Measurements from ENCODE around the gene SLC2A9.

Gene SLC2A9

GRCh38 chr4:9979101-9979701 lies 42.1 kb downstream of the SLC2A9 start:
- Mint-ChIP-seq H3K4me1 (ENCODE audit: low read depth) (no peaks in the 10 kb centered on the region), H3K9me3 (ENCODE audit: low read depth) (peaks cover 5% of the 10 kb centered on the region), H3K27me3 (no peaks in the 10 kb centered on the region), H3K36me3 (peaks cover 17% of the 10 kb centered on the region), H3K4me3 (no peak overlapping the region), H3K27ac (no peak overlapping the region)

GRCh38 chr4:9977518-9978031 lies 43.7 kb downstream of the SLC2A9 start:
- no peak overlapping the region for H3K4me3 Mint-ChIP-seq
- H3K4me1 Mint-ChIP-seq (ENCODE audit: low read depth): no peaks in the 10 kb centered on the region
- H3K9me3 Mint-ChIP-seq (ENCODE audit: low read depth): peaks cover 9% of the 10 kb centered on the region
- peaks cover 24% of the 10 kb centered on the region for H3K36me3 Mint-ChIP-seq
- no peaks in the 10 kb centered on the region for H3K27me3 Mint-ChIP-seq
- H3K27ac Mint-ChIP-seq: no peak overlapping the region

GRCh38 chr4:9976781-9977180 lies 44.5 kb downstream of the SLC2A9 start:
- Mint-ChIP-seq H3K9me3 (ENCODE audit: low read depth) (peaks cover 9% of the 10 kb centered on the region), H3K4me3 (no peak overlapping the region), H3K4me1 (ENCODE audit: low read depth) (no peaks in the 10 kb centered on the region), H3K27me3 (no peaks in the 10 kb centered on the region), H3K36me3 (peaks cover 21% of the 10 kb centered on the region), H3K27ac (no peak overlapping the region)

DNA sequence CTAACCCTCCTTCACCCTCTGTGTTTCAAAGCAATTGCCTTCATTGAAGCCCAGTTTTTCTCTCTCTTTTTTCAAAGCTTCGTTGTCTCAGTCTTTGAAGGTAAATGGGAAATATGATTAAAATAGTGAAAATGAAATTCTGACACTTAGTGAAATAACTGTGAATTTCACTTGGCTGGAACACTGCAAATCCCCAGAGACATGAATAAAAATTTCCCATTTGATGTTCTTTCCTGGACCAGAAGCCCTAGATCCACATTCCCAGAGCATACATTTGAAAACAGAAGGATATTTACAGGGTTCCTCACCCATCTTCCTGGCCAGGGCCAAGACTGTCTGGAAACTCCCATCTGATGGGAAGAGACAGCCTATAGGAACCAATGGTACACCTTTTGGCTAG lies 45.0 kb downstream of the SLC2A9 start:
- Mint-ChIP-seq H3K27me3 (no peaks in the 10 kb centered on the region), H3K9me3 (ENCODE audit: low read depth) (peaks cover 9% of the 10 kb centered on the region), H3K27ac (no peak overlapping the region), H3K4me1 (ENCODE audit: low read depth) (no peaks in the 10 kb centered on the region), H3K4me3 (no peak overlapping the region), H3K36me3 (peaks cover 21% of the 10 kb centered on the region)

DNA sequence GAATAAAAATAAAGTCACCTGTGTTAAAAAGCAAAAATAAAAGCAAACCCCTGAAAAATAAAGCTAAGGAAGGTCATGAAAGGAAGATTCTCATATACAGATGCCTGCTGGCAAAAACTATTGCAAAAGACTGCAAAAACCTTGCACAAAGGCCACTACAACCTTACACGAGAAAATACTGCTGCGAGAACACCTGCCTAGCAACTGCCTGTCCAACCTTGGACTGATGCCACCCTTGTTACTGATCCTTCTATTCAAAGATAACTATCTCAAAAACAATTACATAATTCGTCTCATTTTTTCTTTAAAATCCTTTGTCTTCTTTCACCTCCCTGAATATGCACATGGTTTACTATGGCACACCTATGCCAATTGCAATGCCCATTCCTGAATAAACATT lies 49.6 kb downstream of the SLC2A9 start:
- Mint-ChIP-seq H3K9me3 (ENCODE audit: low read depth) (peaks cover 4% of the 10 kb centered on the region), H3K4me1 (ENCODE audit: low read depth) (no peaks in the 10 kb centered on the region), H3K27me3 (no peaks in the 10 kb centered on the region), H3K36me3 (peaks cover 15% of the 10 kb centered on the region), H3K4me3 (no peak overlapping the region), H3K27ac (no peak overlapping the region)

GRCh38 chr4:9970399-9971011 lies 50.8 kb downstream of the SLC2A9 start:
- H3K9me3 Mint-ChIP-seq (ENCODE audit: low read depth): peaks cover 4% of the 10 kb centered on the region
- H3K4me3 Mint-ChIP-seq: no peak overlapping the region
- no peak overlapping the region for H3K27ac Mint-ChIP-seq
- H3K4me1 Mint-ChIP-seq (ENCODE audit: low read depth): no peaks in the 10 kb centered on the region
- no peaks in the 10 kb centered on the region for H3K27me3 Mint-ChIP-seq
- peaks cover 15% of the 10 kb centered on the region for H3K36me3 Mint-ChIP-seq

DNA sequence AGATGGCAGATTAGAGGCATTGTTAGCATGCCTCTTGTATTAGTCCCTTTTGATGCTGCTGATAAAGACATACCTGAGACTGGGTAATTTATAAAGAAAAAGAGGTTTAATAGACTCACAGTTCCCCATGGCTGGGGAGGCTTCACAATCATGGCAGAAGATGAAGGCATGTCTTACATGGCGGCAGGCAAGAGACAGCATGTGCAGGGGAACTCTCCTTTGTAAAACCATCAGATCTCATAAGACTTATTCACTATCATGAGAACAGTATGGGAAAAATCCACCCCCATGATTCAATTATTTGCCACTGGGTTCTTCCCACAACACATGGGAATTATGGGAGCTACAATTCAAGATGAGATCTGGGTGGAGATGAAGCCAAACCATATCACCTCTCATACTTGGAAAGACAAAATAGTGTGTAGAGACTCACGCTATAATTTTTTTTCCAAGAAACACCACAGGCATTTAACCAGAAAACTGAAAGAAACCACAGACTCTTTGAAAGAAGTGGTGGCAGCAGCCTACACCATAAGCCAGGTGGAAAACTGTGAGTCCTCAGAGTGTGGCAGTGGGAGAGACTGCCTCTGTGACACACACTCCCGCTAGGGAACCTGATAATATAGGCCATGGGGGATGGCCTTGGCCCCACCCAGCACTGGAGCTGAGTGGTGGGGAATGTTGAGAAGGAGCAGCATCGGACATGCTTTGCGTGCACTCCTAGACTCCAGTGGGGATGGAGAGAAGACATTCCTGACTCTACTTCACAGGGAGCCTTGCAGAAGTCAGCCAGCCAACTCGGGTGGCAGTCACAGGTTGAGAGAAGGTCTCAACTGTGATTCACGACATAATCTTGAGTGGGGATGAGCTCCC lies 51.5 kb downstream of the SLC2A9 start:
- no peak overlapping the region for H3K27ac Mint-ChIP-seq

DNA sequence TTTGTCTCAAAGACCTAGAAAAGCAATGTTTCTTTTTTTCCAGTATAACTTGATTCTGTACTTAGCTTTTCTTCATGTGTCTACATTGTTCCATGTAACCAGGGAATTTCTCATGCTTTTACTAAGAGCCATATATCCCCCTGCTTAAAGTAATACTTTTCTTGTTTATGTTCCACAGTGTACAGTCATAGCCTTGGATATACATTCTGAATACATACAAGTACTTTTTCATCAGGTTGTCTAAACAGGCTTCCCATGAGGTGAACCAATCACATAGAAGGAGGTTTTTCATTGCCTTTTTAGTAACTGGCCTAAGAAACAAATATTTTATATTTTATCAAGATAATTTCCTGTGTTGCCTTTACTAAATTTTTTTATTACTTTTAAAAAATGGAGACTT lies 52.8 kb downstream of the SLC2A9 start:
- Mint-ChIP-seq H3K36me3 (peaks cover 13% of the 10 kb centered on the region), H3K9me3 (ENCODE audit: low read depth) (peaks cover 4% of the 10 kb centered on the region), H3K27ac (no peak overlapping the region), H3K27me3 (no peaks in the 10 kb centered on the region), H3K4me3 (no peak overlapping the region), H3K4me1 (ENCODE audit: low read depth) (no peaks in the 10 kb centered on the region)

More for the DNA sequence above, 51.5 kb downstream of the SLC2A9 start:
- Mint-ChIP-seq H3K36me3 (peaks cover 13% of the 10 kb centered on the region), H3K9me3 (ENCODE audit: low read depth) (peaks cover 4% of the 10 kb centered on the region), H3K4me1 (ENCODE audit: low read depth) (no peaks in the 10 kb centered on the region), H3K27me3 (no peaks in the 10 kb centered on the region), H3K4me3 (no peak overlapping the region)

GRCh38 chr4:9964879-9965278 lies 56.4 kb downstream of the SLC2A9 start:
- no peaks in the 10 kb centered on the region for H3K4me1 Mint-ChIP-seq (ENCODE audit: low read depth)
- H3K4me3 Mint-ChIP-seq: no peak overlapping the region
- peaks cover 7% of the 10 kb centered on the region for H3K36me3 Mint-ChIP-seq
- no peaks in the 10 kb centered on the region for H3K27me3 Mint-ChIP-seq
- H3K9me3 Mint-ChIP-seq (ENCODE audit: low read depth): peaks cover 7% of the 10 kb centered on the region
- no peak overlapping the region for H3K27ac Mint-ChIP-seq

- Mint-ChIP-seq H3K4me3 (no peak overlapping the region), H3K27me3 (no peaks in the 10 kb centered on the region), H3K27ac (no peak overlapping the region), H3K36me3 (peaks cover 3% of the 10 kb centered on the region), H3K9me3 (ENCODE audit: low read depth) (peaks cover 7% of the 10 kb centered on the region), H3K4me1 (ENCODE audit: low read depth) (no peaks in the 10 kb centered on the region)
Observed at GRCh38 chr4:9963328-9963727, 58.0 kb downstream of the SLC2A9 start.

DNA sequence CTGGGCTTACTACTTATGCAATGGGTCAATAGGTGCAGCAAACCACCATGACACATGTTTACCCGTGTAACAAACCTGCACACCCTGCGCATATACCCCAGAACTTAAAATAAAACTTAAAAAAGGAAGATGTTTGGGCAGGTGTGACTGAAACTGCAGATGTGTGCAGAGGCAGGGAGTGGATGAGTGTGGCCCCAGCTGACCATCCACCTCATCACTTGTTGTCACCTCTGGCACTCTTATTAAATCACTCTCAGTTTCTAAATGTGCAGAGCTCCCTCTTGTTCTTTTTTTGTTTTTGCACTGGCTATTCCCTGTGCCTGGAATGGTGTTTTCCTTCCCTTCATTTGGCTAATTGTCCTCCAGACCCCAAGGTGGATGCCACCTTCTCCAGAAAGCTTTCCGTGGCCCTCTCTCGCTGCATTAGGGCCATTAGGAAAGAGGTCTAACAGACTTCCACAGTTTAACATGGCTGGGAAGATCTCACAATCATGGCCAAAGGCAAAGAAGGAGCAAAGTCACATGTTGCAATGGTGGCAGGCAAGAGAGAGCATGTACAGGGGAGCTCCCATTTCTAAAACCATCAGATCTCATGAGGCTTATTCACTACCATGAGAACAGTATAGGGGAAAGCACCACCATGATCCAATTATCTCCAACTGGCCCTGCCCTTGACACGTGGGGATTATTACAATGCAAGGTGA lies 58.5 kb downstream of the SLC2A9 start:
- H3K36me3 Mint-ChIP-seq: peaks cover 7% of the 10 kb centered on the region

DNA sequence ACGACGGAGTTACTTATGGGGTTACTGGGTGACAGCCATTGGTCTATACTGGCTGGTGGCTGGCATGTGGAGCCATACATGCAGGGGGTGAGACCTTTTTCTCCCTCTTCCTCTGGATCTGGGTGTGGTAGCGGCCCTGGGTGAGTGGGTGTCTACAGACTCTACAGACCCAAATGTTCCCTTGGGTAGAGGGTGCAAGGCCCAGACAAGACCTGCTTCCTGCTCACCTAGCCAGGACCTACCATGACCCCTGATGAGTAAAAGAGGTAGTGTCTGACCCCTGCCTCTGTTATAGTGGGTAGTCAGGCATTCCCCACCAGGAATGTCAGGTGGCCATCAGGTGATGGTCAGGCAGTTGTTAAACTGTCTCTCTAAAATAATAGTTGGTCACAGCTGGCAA lies 66.8 kb downstream of the SLC2A9 start:
- Mint-ChIP-seq H3K4me1 (ENCODE audit: low read depth) (no peaks in the 10 kb centered on the region), H3K27me3 (no peaks in the 10 kb centered on the region), H3K36me3 (peaks cover 6% of the 10 kb centered on the region), H3K4me3 (no peak overlapping the region), H3K9me3 (ENCODE audit: low read depth) (no peaks in the 10 kb centered on the region), H3K27ac (no peak overlapping the region)

More for the DNA sequence above, 58.5 kb downstream of the SLC2A9 start:
- H3K4me1 Mint-ChIP-seq (ENCODE audit: low read depth): no peaks in the 10 kb centered on the region
- no peak overlapping the region for H3K4me3 Mint-ChIP-seq
- H3K9me3 Mint-ChIP-seq (ENCODE audit: low read depth): peaks cover 7% of the 10 kb centered on the region
- H3K27me3 Mint-ChIP-seq: no peaks in the 10 kb centered on the region
- H3K27ac Mint-ChIP-seq: no peak overlapping the region

- no peaks in the 10 kb centered on the region for H3K9me3 Mint-ChIP-seq (ENCODE audit: low read depth)
- H3K27me3 Mint-ChIP-seq: no peaks in the 10 kb centered on the region
- no peaks in the 10 kb centered on the region for H3K4me1 Mint-ChIP-seq (ENCODE audit: low read depth)
- no peak overlapping the region for H3K27ac Mint-ChIP-seq
- no peak overlapping the region for H3K4me3 Mint-ChIP-seq
- H3K36me3 Mint-ChIP-seq: peaks cover 5% of the 10 kb centered on the region
Observed at GRCh38 chr4:9953089-9953488, 68.2 kb downstream of the SLC2A9 start.

- Mint-ChIP-seq H3K9me3 (ENCODE audit: low read depth) (no peaks in the 10 kb centered on the region), H3K4me1 (ENCODE audit: low read depth) (no peaks in the 10 kb centered on the region), H3K4me3 (no peak overlapping the region), H3K27me3 (no peaks in the 10 kb centered on the region), H3K36me3 (no peaks in the 10 kb centered on the region), H3K27ac (no peak overlapping the region)
Observed at GRCh38 chr4:9952415-9952950, 68.8 kb downstream of the SLC2A9 start.

Measured in activated naive CD8-positive, alpha-beta T cell (primary cell).